H4 (cell line): ENCODE results near the gene LBR. TPM values are rescaled to one million over a fixed set of nuclear protein-coding genes. Genes with fewer than 3 reads are reported as not detected.

Source experiments
- DNase-seq: peaks from one replicate; pipeline ENCODE4 v3.0.0-alpha.2; 2015; ENCODE audit warnings: low spot score
- total RNA-seq: library from RNA; depleted of rRNA; stranded (reverse); fragments of >200 nt; shearing (Covaris generic); gene quantifications from 2 replicates; pipeline ENCODE4 v1.2.3, GENCODE V29; 2014; rRNA removed

The LBR gene
- total RNA-seq, 1 experiment from 2014 or later, result 54.7 TPM

DNA sequence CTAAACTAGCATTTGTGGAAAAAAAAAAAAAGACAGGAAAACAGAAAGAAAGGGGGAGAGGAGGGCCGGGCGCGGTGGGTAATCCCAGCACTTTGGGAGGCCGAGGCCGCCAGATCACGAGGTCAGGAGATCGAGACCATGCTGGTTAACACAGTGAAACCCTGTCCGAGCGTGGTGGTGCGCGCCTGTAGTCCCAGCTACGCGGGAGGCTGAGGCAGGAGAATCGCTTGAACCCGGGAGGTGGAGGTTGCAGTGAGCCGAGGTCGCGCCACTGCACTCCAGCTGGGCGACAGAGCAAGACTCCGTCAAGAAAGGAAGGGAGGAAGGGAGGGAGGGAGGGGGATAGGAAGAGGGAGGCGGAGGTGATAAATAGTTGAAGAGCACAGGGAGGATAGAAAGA is 54.7 kb downstream of the LBR start:
- no peak for DNase-seq

DNA sequence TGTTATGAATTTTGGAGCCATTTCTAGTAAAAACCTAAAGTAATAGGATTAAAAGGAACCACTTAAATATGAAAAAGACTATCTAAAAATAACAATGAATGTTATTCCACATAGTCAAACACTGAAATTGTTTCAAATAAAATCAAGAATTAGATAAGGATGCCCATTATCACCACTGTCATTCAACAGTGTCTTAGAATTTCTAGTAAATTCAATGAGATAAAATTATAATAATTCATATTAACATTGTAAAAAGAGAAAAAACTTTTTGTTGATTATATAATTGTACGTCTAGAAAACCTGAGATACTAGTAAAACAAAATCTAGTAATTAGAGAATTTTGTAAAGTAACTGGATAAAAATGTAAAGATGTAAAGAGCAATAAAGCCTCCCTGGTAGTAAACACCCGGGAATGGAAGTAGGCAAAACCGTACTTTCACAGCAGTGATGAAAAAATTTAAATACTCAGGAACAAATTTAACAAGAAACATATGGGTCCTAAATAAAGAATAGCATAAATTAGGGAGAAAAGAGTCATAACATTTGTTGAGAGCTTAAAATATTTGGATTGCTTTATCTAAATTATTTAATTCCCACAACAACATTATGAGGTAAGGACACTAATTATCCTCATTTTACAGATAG is 56.4 kb downstream of the LBR start:
- DNase-seq, result no peak

DNA sequence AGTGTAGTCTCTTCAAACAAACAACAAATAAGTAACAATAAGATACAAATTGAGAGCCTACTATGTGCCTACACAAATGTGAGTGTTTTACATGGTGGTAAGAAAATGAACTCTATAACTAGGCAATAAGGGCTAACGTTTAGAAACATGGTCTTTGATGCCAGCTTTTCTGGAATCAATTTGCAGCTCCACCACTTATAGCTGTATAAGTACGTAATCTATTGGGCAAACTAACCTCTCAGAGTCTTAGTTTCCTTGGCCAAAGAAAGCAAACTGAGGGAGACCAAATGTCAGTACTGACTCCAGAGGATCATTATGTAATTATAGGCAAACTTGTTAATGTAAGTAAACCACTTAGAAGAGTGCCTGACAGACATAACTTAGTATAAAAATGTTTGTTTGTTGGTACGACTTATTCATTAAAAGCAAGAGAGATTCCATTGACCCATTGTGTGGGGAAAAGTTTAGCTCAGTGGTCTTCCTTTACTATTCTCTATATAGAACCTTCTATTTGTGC is 59.7 kb downstream of the LBR start:
- DNase-seq, result no peak

DNA sequence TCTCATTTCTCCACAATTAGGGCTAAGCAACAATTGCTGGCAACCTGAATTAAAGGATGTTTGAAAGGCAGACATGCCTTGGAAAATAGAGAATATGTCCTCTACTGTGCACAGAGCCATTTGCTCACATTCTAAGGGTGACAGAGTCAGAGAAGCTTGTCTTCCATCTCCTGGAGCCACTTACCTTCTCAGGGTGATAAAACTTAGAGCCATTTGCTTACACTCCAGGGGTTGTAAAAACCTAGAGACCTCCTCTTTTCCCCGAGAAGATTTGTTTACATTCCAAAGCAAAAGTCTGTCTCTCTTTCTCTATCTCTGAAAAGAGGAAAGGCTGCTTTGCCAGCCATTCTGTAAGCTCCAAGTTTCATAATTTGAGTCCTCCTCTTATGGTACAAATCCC is 61.3 kb downstream of the LBR start:
- no peak for DNase-seq

DNA sequence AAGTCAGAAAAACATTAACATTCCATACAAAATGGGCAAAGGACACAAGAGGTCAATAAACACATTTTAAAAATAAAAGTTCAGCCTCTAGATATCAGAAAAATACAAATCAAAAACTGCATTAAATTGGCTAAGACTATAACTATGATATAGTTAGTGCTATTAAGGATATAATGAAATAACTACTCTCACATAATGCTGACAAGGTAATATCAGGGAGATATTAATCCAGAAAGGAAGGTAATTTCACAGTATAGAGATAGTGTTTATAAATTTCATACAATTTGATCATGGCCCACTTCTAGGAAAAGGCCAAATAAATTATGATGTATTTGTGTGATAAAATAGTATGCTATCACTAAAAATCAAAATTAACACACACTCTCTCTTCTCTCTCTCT is 61.8 kb downstream of the LBR start:
- no peak for DNase-seq

DNA sequence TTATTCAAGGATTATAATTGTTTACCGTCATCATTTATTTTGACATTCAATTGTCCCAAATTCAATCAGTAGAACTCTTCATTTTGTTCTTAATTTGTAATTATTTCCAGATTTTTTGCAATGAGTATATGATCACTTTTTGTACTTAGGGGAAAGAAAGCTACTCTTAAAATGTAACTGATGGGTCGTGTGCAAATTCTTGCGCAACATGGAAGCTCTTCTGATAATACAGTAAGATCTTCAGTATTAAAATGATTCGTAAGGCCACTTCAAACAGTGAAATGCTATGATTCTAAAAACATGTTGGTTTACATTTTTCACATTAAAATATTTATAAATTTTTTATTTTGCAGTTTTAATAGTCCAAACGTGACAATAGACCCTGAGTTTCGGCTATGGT is 63.4 kb downstream of the LBR start:
- DNase-seq, result no peak

DNA sequence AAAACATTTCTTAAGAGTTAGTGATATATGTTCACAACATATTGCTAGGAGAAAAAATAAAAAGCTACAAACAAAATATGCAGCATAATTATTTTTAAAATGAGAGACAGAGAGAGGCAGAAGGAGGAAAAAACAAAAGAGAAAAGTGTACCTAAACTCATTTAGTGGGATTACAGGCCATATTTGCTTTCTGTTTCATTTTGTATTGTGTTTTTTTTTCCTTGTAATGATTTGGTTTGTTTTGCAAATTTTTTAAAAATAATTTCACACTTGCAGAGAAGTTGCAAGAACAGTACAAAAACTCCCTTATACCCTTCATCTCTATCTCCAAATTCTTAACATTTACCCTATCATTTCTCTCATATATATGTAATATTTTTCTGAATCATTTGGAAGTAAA is 65.0 kb downstream of the LBR start:
- DNase-seq, result no peak

DNA sequence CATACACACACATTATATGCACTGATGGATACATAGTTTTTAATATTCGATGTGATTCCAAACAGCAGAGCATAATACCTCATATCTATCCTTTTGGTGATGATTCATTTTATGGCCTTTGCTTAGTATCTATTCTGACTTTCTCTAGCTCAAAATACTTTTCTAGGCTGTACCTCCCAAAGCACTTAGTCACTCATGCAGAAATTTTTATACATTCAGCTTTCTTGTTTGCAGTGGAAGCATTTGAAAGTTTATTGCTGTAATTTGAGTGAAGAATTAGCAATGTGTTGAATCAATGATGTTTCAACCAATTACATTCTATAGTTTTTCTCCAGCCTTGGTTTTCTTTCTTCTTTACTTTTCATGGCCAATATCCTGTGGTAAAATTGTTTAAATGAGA is 66.7 kb downstream of the LBR start:
- DNase-seq, result no peak

DNA sequence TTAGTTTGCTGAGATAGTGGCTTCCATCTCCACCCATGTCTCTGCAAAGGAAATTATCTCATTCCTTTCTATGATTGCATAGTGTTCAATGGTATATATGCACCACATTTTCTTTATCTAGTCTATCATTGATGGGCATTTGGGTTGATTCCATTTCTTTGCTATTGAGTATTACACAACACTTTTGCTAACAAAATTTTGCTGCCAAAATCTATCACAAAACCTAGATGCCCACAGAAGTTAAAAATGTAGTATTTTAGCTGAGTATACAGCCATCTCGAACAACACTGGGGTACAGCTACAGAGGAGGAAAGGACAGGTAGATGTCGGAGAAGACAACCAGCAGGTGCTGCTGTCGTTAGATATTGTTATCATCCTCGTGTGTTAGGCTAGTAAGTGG is 67.7 kb downstream of the LBR start:
- no peak for DNase-seq

DNA sequence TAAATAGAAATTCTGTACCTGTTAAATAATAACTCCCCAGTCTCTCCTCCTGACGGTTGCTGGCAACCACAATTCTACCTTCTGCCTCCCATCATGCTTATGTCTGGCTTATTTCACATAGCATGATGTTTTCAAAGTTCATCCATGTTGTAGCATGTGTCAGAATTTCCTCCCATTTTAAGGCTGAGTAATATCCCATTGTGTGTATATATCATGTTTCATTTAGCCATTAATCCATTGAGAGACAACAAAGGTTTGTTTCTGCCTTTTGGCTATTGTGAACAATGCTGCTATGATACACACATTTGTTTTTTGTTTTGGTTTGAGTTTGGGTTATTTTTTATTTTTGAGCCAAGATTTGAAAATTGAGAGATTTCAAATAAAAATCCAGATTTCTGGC is 72.0 kb downstream of the LBR start:
- DNase-seq, result no peak

DNA sequence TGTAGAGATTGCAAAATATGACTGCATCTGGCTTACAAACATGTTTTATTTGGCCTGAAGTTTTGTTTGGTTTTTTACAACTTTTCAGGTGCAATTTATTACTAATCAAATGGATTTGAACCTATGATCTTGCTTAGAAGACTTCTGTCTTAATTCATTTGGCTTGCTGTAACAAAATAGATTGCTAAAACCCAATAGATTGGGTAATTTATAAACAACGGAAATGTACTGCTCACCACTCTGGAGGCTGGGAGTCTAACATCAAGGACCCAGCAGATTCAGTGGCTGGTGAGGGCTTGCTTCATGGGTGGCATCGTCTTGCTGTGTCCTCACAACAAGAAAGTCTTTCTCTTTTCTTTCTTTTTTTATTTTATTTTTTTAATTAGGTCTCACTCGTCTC is 72.9 kb downstream of the LBR start:
- DNase-seq, result no peak

Other genes with a start within 250 kb of the LBR start
- gene ENAH, start 225.1 kb upstream of the LBR start, total RNA-seq, result 89.4 and 98.0 TPM in 2 replicates